NCI-H748 (cell line): ENCODE measurements around the gene CALB2.

ENCODE experiments used
- DNase-seq: peaks from one replicate; lab custom pipeline; 2025; ENCODE audit not compliant: unreplicated experiment; lab: John Stamatoyannopoulos, UW

Gene CALB2

GRCh38 chr16:71384073-71384724 lies 25.7 kb downstream of the CALB2 start:
- no peak for DNase-seq

DNA sequence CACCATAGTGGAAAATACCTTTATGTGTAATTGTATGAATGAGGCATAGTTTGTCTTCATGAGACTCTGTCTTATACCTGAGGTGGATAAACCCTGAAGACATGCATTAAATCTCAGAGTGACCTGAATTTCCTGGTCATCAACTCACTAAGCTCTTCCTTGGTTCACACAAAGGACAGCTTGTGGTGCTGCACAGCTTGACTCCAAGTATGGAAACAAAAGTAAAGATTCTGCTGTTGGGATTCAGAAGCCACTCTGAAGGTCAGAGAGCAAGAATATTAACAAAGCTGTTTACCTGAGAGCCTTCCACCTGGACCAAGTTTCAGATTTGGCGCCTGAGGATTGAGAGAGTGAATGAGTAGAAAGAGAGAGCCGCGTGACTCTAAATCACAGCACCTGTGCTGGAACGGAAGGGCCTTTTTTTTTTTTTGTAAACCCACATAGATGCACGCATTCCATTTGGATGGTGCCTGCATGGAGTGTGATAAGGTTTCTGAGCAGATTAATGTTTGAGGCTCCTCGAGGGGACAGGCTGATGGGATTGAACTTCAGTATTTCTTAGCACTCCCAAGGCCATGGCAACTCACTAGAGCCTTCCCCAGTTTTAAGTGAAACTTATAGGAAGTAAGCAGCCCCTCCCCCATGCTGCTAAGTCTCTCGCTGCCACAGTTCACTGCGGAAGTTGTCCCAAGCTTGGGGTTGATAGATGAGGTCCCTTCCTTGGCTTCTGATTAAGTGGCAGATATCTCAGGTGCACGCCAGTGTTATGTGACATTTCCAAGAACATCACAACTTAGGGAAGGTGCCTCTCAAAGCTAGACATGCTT lies 28.7 kb downstream of the CALB2 start:
- no peak for DNase-seq

DNA sequence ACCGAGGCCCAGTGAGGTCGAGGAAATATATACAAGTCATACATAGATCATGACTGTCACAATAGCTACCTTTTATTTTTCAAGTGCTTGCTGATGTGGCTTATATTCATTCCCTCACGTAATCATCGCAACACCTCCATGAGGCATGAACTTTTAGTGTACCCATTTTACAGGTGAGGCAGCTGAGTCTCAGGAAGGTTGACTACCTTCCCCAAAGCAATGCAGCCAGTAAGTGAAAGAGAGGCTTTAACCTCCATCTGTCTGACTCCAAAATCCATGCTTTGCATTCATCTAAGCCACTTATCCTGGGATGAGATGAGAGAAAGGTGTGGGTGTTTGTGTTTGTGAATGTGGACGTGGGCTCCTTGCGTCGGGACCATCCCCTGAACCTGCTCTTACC lies 30.8 kb downstream of the CALB2 start:
- DNase-seq, result no peak

DNA sequence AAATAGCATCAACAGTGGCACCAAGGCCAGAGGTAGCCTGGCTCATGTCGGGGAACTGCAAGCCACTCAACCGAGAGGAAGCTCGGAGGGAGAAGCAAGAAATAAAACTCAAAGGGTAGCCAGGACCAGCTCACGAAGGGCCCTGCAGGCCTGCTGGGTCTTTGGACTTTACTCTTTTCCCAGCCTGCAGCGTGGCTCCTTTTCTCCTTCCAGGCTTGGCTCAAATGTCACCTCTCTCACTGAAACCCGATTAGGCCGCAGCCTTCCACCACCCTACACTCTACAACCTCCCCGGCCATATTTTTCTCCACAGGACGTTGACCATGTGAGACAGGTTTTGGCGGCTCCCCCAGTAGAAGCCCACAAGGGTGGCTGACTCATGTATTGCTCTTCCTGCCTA lies 38.1 kb downstream of the CALB2 start:
- no peak for DNase-seq

- DNase-seq, result no peak
Measured at GRCh38 chr16:71399801-71400563, 41.5 kb downstream of the CALB2 start.

- no peak for DNase-seq
Measured at GRCh38 chr16:71402007-71402406, 43.5 kb downstream of the CALB2 start.

DNA sequence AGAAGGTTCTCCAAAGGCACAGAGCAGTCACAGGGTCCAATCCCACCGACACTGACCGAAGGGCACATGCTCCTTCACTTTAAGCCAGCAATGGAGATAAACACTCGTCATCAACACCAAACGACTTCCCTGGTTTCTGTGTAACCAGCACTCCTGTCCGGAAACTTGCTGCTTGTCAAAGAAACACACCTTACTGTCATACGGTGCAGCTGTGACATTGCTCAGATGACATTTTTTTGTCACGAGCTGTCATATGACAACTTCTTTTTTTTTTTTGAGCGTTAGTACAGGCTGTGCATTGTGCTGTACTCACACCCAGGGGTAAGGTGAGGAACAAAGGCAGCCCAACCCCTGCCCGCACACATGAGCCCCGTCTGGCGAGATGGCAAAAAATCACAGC lies 44.2 kb downstream of the CALB2 start:
- no peak for DNase-seq

- no peak for DNase-seq
Measured at GRCh38 chr16:71404364-71404763, 45.8 kb downstream of the CALB2 start.

- no peak for DNase-seq
Measured at GRCh38 chr16:71406316-71406715, 47.8 kb downstream of the CALB2 start.

DNA sequence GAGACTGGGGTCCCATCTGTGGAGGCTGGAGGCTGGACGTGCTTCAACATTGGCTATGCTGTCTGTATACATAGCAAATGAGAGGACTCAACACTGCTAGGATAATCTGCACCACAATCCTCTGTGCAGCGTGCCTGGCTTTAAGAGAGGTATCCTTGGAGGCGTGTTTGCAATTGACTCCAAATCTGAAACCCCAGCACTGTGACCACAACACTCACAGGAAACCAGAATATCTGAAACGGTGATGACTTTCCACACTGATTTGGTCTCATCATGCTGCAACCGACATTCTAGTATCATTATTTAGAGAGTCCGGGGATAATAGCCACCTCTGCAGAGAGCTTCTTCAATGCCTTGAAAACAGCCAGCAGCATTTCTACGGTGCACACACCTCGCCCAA lies 48.2 kb downstream of the CALB2 start:
- no peak for DNase-seq

DNA sequence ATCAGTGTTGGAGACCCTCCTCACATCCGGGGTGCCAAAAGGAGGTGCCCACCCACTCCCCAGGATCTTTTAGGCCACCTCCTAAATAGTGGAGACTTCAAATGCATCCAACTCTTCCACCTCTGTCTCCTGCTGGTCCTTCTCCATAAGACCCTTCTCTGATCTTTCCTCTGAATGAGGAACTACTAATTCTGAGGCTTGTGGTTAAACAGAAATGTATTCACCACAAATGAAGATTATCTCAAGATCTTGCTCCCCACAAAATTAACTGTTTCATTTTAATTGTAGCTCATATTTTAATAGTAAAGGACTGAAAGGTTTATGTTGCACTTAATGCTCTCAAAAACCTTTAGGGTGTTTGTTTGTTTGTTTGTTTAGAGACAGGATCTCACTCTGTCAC lies 49.2 kb downstream of the CALB2 start:
- DNase-seq, result no peak

DNA sequence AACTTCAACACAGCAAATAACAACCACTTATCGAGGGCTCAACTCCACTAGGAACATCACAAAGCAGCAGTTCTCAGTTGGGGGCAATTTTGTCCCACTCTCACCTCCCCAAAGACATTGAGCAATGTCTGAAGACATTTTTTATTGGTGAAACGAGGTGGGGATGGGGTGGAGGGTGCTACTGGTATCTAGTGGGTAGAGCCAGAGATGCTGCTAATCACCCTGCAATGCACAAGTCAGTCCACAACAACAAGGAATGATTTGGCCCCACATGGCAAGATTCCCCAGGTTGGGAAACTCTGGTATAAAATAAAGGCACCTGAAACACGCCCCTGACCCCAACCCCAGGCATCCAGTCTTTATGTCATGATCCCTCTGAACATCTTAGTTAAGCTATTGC lies 50.0 kb downstream of the CALB2 start:
- no peak for DNase-seq

GRCh38 chr16:71409011-71409775 lies 50.7 kb downstream of the CALB2 start:
- no peak for DNase-seq

DNA sequence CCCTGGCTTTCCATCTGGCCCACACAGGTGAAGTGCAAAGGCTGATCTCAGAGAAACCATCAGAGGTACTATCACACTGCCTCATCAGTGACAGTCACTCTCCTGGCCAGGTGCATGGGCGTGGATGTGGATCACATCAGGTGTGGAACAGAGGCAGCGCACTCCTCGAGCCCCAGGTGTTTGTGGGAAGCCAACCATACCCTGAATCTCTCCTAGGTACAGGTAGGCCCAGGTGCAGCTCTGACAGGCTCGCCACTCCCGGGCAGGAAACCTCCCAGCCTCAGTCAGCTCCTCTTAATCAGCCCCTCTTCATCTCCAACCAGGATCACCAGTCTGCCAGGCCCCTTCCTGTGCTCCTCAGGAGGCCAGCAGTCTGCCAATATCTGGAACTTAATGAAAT lies 51.6 kb downstream of the CALB2 start:
- no peak for DNase-seq

DNA sequence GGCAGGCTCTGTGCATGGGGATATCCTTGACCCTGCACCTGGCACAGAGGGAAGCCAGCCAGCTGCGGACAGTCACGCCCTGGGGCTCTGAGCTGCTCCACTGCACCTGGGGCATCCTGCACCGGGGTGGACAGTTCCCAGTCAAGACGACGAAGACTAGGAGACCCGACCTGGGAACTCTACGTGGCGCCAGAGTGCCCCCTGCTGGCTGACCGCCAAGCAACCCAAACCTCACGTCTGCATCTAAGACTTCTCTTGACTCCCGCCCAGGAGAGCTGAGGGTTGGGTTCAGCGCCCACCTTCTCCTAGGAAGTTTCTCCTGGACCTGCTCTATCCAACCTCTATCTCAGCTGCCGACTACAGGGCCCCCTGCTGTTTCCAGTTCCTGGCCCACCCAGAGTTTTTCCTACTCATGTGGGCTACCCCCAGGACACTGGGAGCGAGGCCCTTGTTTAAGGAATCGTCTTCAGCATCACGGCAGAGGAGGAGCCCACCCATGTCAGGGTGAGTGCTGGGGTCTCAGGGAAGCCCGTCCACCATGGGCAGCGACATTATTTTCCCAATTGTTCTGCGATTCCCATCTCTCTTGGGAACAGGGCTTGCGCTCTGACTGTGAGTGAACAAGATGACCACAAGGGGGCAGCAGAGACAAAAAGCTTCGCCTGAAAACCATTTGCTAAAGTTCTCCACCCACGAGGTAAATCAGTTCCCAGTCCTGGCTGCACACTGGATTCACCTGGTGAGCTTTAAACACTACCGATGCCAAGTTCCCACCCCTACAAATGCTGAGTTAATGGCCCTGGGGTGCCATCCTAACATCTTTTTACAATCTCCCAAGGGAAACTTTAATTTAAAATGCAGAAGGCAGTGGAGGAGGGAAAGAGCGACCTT lies 54.0 kb downstream of the CALB2 start:
- peak; percentile 65 for DNase-seq

- DNase-seq, result no peak
Measured at GRCh38 chr16:71413341-71413740, 54.8 kb downstream of the CALB2 start.

DNA sequence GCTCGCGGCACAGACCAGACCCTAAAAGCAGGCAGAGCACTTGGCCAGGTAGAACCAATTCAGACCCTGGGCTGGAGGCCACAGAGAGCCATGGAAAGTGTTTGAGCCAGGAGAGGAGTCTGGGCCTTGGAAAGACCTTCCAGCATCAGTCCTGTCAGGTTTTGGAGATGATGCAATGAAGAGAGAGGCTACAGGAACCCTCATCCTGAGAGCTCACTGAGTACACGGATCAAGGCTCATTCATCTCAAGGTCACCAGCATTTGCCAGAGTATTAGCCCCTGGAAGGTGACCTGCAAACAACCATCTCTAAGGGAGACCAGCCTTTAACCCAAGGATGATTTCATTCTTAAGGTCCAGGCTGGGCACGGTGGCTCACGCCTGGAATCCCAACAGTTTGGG lies 55.5 kb downstream of the CALB2 start:
- no peak for DNase-seq

GRCh38 chr16:71421911-71422310 lies 63.4 kb downstream of the CALB2 start:
- DNase-seq, result peak; percentile 21

DNA sequence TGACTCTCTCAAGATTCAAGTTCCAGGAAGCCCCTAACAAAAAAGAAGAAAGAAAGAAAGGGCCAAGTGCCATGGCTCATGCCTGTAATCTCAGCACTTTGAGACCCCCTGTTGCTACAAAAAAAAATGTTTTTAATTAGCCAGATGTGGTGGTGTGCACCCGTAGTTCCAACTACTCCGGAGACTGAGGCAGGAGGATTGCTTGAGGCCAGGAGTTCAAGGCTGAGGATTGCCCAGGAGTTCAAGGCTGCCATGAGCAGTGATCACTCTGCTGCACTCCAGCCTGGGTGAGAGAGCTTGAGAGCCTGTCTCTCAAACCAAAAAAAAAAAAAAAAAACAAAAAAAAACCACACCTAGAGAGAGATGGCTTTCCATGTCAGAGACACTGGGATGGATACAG lies 64.5 kb downstream of the CALB2 start:
- DNase-seq, result no peak

DNA sequence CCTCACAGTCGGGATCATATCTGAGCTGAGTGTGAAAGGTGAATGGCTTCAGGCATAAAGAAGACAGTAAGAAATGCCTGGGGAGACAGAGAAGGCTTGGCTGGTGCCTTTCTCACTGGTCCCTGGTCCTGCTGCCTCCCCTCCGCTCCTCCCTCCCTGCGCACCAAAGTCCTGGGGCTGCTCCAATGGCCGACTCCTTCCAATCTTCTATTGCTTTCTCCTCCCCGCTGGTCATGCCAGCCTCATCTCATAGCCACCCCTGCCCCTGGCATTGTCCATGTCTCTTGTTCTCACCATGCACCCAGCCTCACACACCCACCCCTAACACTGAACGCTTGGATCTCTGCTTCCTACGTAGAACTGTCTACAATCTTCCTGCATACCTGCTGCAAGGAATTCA lies 65.3 kb downstream of the CALB2 start:
- no peak for DNase-seq
